B cell (primary cell): Measurements from ENCODE around the gene PPP1R12A. TPM values are rescaled to one million over a fixed set of nuclear protein-coding genes. Genes with fewer than 3 reads are reported as not detected.

ENCODE experiments used
- ATAC-seq: fragments of 200-7000 bp; cut with Tn5 transposase; one replicate; pipeline ENCODE4 v1.10.0; 2021; ENCODE audit warnings: low read depth, mild to moderate bottlenecking, moderate number of reproducible peaks, moderate library complexity
- CTCF ChIA-PET: fragments of 350-600 bp; sonication (Branson Sonifier 250); formaldehyde crosslinking; loops from one replicate; lab custom pipeline; 2021; ENCODE audit warnings: antibody characterized with exemption, inconsistent platforms; lab: Charles Lee
- POLR2A ChIA-PET: fragments of 350-600 bp; sonication (Branson Sonifier 250); formaldehyde crosslinking; loops from one replicate; lab custom pipeline; 2021; ENCODE audit warnings: antibody characterized with exemption; lab: Charles Lee
- DNase-seq: peaks from one replicate; pipeline ENCODE4 v3.0.0; 2013
- H2AFZ ChIP-seq: 2 replicates; pipeline ENCODE4 v1.6.1; 2012; ENCODE audit warnings: mild to moderate bottlenecking, low read depth, low read length; ENCODE audit not compliant: insufficient read depth, poor library complexity, severe bottlenecking
- H3K27ac ChIP-seq, 2 donors: 1 replicate in 1 of 2; 2 replicates in 1 of 2; pipeline ENCODE4 v1.5.1; 2012 to 2013; ENCODE audit warnings: low read length in 2 of 2, mild to moderate bottlenecking in 2 of 2, moderate library complexity in 1 of 2
- H3K27me3 ChIP-seq, 4 experiments: fragments of 200-600 bp in 1 of 4; sonication (generic) in 1 of 4; replicated peaks in 1 of 4; 1 replicate in 2 of 4; 2 replicates in 2 of 4; pipeline versions ENCODE4 v1.6.1 to v1.7.0; 2013 to 2016; ENCODE audit warnings: low read length in 3 of 4, mild to moderate bottlenecking in 2 of 4, mixed read lengths in 1 of 4, moderate library complexity in 1 of 4; ENCODE audit not compliant: insufficient read depth in 4 of 4, control insufficient read depth in 3 of 4; ENCODE audit errors: control extremely low read depth in 1 of 4
- H3K36me3 ChIP-seq, 2 experiments: replicated peaks in 1 of 2; 1 replicate in 1 of 2; 2 replicates in 1 of 2; pipeline versions ENCODE4 v1.6.1 to v1.7.1; 2013; ENCODE audit warnings: low read length in 1 of 2; ENCODE audit not compliant: insufficient read depth in 2 of 2, control insufficient read depth in 1 of 2; ENCODE audit errors: control extremely low read depth in 1 of 2, extremely low read depth in 1 of 2
- H3K4me1 ChIP-seq, 2 donors: fragments of 200-600 bp in 1 of 2; sonication (generic) in 1 of 2; 1 replicate in 1 of 2; 2 replicates in 1 of 2; pipeline versions ENCODE4 v1.5.1 to v1.6.1; 2013 to 2017; ENCODE audit warnings: low read length in 2 of 2; ENCODE audit not compliant: control insufficient read depth in 2 of 2, insufficient read depth in 2 of 2
- H3K4me2 ChIP-seq: replicated peaks from 2 replicates; pipeline ENCODE3; 2012; ENCODE audit warnings: mild to moderate bottlenecking, low read depth, low read length; ENCODE audit not compliant: poor library complexity, severe bottlenecking
- H3K4me3 ChIP-seq, 5 experiments: fragments of 200-600 bp in 1 of 5; sonication (generic) in 1 of 5; 1 replicate in 3 of 5; 2 replicates in 2 of 5; pipeline versions ENCODE4 v1.5.1 to v1.7.0; 2011 to 2016; ENCODE audit warnings: low read length in 4 of 5, mild to moderate bottlenecking in 4 of 5, low read depth in 2 of 5, control low read depth in 1 of 5, moderate library complexity in 1 of 5; ENCODE audit not compliant: insufficient read depth in 1 of 5; ENCODE audit errors: control extremely low read depth in 1 of 5, extremely low read depth in 1 of 5
- H3K79me2 ChIP-seq: fragments of 200-600 bp; sonication (generic); one replicate; pipeline ENCODE4 v1.6.0; 2016; ENCODE audit warnings: low read length; ENCODE audit not compliant: control insufficient read depth, insufficient read depth
- H3K9ac ChIP-seq: fragments of 200-600 bp; sonication (generic); 2 replicates; pipeline ENCODE4 v1.6.1; 2017; ENCODE audit warnings: mild to moderate bottlenecking, low read length, moderate library complexity
- H3K9me3 ChIP-seq, 3 donors: one replicate each; pipeline versions ENCODE4 v1.6.1 to v1.7.1; 2013; ENCODE audit warnings: low read length in 2 of 3; ENCODE audit not compliant: control insufficient read depth in 2 of 3, insufficient read depth in 1 of 3; ENCODE audit errors: control extremely low read depth in 1 of 3
- H4K20me1 ChIP-seq: 2 replicates; pipeline ENCODE4 v1.6.0; 2012; ENCODE audit warnings: mild to moderate bottlenecking, low read length; ENCODE audit not compliant: insufficient read depth, control insufficient read depth, poor library complexity, severe bottlenecking
- H3K27ac Mint-ChIP-seq: one replicate; pipeline ENCODE4 v1.8.0; 2021; ENCODE audit warnings: mixed read lengths
- H3K27me3 Mint-ChIP-seq: one replicate; pipeline ENCODE4 v1.8.0; 2021; ENCODE audit warnings: mixed read lengths
- H3K4me1 Mint-ChIP-seq: one replicate; pipeline ENCODE4 v1.8.0; 2021; ENCODE audit warnings: mixed read lengths
- H3K4me3 Mint-ChIP-seq: one replicate; pipeline ENCODE4 v1.8.0; 2021; ENCODE audit warnings: mixed read lengths
- H3K9me3 Mint-ChIP-seq: one replicate; pipeline ENCODE4 v1.8.0; 2022; ENCODE audit warnings: mixed read lengths; ENCODE audit not compliant: insufficient read depth
- EZH2 ChIP-seq: IDR thresholded peaks from 2 replicates; pipeline ENCODE4 v1.6.1; 2012; ENCODE audit warnings: borderline replicate concordance, low read depth, mild to moderate bottlenecking, moderate library complexity, low read length; ENCODE audit not compliant: insufficient read depth, poor library complexity, severe bottlenecking
- WGBS: methylation state at CpG from one replicate; pipeline ENCODE4 v1.1.5; 2013; ENCODE audit warnings: missing lambda C conversion rate; ENCODE audit not compliant: insufficient coverage; 5-methylcytosine and 5-hydroxymethylcytosine counted together
- intact Hi-C: fragments of 100-400 bp; cut with micrococcal nuclease; formaldehyde crosslinking; loops from one replicate; pipeline ENCODE4 v1.10.0; 2022
- polyA plus RNA-seq: library from polyadenylated mRNA; depleted of rRNA; stranded (reverse); fragments of >200 nt; gene quantifications from 2 replicates; pipeline ENCODE4 v1.2.3, GENCODE V29; 2012
- total RNA-seq, 2 donors: library from RNA; stranded (reverse); fragments of 120-200 nt in 1 of 2; gene quantifications; 1 replicate in 1 of 2; 2 replicates in 1 of 2; pipeline versions ENCODE4 v1.2.3 to v1.2.4, GENCODE V29; 2013 to 2022
- TF ChIP-seq, protein P1 (sequence below): fragments of 200-600 bp; IDR thresholded peaks from one replicate; pipeline ENCODE4 v1.8.0; 2022; ENCODE audit warnings: antibody characterized with exemption, mild to moderate bottlenecking

Gene PPP1R12A
- total and polyA plus RNA-seq, 2 donors (not counting 1 experiment from before 2014, with no cell fraction given): 18.3 to 110 TPM

GRCh38 chr12:79901506-79901905 is 33.4 kb downstream of the PPP1R12A start:
- no peak overlapping the region for H3K4me3 Mint-ChIP-seq
- peaks cover 97% of the 10 kb centered on the region for H3K79me2 ChIP-seq
- no peak overlapping the region for H2AFZ ChIP-seq
- ChIA-PET CTCF (interaction anchor here (0.5 kb wide), 1 partner anchor 612 kb away, joined by 3 read pairs; no protein-coding TSS in a partner anchor), POLR2A (no interaction called here)
- H3K4me3 ChIP-seq: no peak overlapping the region
- H3K27me3 ChIP-seq: no peaks in the 10 kb centered on the region
- no peak overlapping the region for H3K9ac ChIP-seq
- H3K9me3 Mint-ChIP-seq: no peaks in the 10 kb centered on the region
- H3K27ac Mint-ChIP-seq: no peak overlapping the region
- peaks cover 61% of the 10 kb centered on the region for H3K4me1 Mint-ChIP-seq
- no peaks in the 10 kb centered on the region for H3K9me3 ChIP-seq
- H3K36me3 ChIP-seq: peaks cover 0 to 7% of the 10 kb centered on the region in 2 experiments
- intact Hi-C loops: loop anchor here (2.0 kb wide), 1 partner anchor 15 kb away; no protein-coding TSS in a partner anchor
- TF ChIP-seq EZH2: no peak
- TF ChIP-seq, protein P1, sequence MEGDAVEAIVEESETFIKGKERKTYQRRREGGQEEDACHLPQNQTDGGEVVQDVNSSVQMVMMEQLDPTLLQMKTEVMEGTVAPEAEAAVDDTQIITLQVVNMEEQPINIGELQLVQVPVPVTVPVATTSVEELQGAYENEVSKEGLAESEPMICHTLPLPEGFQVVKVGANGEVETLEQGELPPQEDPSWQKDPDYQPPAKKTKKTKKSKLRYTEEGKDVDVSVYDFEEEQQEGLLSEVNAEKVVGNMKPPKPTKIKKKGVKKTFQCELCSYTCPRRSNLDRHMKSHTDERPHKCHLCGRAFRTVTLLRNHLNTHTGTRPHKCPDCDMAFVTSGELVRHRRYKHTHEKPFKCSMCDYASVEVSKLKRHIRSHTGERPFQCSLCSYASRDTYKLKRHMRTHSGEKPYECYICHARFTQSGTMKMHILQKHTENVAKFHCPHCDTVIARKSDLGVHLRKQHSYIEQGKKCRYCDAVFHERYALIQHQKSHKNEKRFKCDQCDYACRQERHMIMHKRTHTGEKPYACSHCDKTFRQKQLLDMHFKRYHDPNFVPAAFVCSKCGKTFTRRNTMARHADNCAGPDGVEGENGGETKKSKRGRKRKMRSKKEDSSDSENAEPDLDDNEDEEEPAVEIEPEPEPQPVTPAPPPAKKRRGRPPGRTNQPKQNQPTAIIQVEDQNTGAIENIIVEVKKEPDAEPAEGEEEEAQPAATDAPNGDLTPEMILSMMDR: no peak
- H3K27me3 Mint-ChIP-seq: no peaks in the 10 kb centered on the region
- no peak for ATAC-seq
- no CpG with 5 or more reads among the region's 2 CpGs for WGBS
- H3K4me1 ChIP-seq: peaks cover 0 to 4% of the 10 kb centered on the region in 2 donors
- DNase-seq: no peak
- H3K4me2 ChIP-seq: no peak overlapping the region
- H4K20me1 ChIP-seq: peaks cover 87% of the 10 kb centered on the region
- H3K27ac ChIP-seq: no peak overlapping the region

DNA sequence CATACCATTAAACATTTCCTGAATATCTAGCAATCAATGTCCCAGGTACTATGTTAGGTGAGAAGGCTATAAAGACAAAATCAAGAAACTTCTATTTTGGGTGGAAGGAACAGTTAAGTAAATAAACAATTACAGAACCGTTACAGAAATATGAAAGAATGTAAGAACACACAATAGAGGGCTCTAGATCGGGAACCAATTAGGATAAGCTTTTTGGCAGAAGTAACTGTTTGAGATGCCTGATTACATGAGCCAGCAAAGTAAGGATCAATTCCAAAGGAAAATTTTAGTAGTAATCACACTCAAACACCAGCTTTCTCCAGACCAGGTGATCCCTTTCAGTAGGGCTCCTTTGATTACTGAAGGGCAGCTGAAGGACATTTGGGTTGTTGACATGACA is 33.9 kb downstream of the PPP1R12A start:
- no CpG with 5 or more reads among the region's 2 CpGs for WGBS
- ATAC-seq (no peak), DNase-seq (no peak)
- H3K9me3 Mint-ChIP-seq: no peaks in the 10 kb centered on the region
- H3K79me2 ChIP-seq: peaks cover 96% of the 10 kb centered on the region
- H3K27ac ChIP-seq: no peak overlapping the region
- H3K4me3 ChIP-seq: no peak overlapping the region
- TF ChIP-seq, protein P1: no peak
- TF ChIP-seq EZH2: no peak
- no peak overlapping the region for H3K4me2 ChIP-seq
- H3K9me3 ChIP-seq: no peaks in the 10 kb centered on the region
- no peaks in the 10 kb centered on the region for H3K27me3 ChIP-seq
- H3K36me3 ChIP-seq: peaks cover 0 to 7% of the 10 kb centered on the region in 2 experiments
- POLR2A ChIA-PET: no interaction called here
- H3K27ac Mint-ChIP-seq: no peak overlapping the region
- H3K9ac ChIP-seq: no peak overlapping the region
- peaks cover 0 to 4% of the 10 kb centered on the region in 2 donors for H3K4me1 ChIP-seq
- intact Hi-C loops: loop anchor here (2.0 kb wide), 1 partner anchor 14 kb away; no protein-coding TSS in a partner anchor
- no peaks in the 10 kb centered on the region for H3K27me3 Mint-ChIP-seq
- H2AFZ ChIP-seq: no peak overlapping the region
- no peak overlapping the region for H3K4me3 Mint-ChIP-seq
- H3K4me1 Mint-ChIP-seq: peaks cover 62% of the 10 kb centered on the region
- H4K20me1 ChIP-seq: peaks cover 92% of the 10 kb centered on the region
- CTCF ChIA-PET: no interaction called here
